Measurements from ENCODE around the gene CDKAL1. TPM values are rescaled to one million over a fixed set of nuclear protein-coding genes. Genes with fewer than 3 reads are reported as not detected.

The CDKAL1 gene
- total RNA-seq, 3 donors from 2014 or later = 13.0 to 27.2 (median 18.0) TPM

DNA sequence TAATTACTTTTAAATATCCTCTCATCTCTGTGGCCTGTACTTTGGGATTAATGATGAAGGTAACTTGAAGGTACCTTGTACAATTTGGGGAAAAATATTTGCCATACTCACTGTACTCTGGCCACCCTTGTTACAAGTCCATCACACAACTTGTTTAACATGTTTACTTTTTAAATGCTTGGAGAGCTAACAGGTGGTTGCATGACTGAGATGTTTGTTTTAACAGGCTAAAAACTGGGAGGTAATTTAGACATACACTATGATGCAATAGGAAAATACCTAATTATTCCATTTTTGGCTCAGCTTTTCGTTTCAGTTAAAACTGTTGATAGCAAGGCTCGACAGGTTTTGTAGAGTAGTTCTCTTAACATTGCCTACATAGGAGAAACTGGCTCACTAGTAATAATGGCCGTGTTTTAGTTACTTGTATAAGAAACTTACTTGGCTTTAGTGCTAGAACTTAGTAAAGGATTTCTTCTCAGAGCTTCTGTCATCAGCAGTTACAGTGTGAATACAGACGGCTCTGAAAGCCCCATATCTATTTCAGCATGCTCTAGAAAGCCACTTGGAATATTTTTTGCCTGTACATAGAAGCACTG, 569.5 kb downstream of the CDKAL1 start:
- Histone ChIP-seq H3K9me3 (no peaks in the 10 kb centered on the region), H3K36me3 (no peaks in the 10 kb centered on the region), H3K4me1 (no peaks in the 10 kb centered on the region), H3K27ac (no peak overlapping the region), H3K27me3 (no peaks in the 10 kb centered on the region), H3K4me3 (no peak overlapping the region)
- no peak for DNase-seq (ENCODE audit: low spot score in 2 of 2)
- no peak for TF ChIP-seq POLR2AphosphoS5 (IDR thresholded peaks at IDR 0.05)
- TF ChIP-seq, protein P1, sequence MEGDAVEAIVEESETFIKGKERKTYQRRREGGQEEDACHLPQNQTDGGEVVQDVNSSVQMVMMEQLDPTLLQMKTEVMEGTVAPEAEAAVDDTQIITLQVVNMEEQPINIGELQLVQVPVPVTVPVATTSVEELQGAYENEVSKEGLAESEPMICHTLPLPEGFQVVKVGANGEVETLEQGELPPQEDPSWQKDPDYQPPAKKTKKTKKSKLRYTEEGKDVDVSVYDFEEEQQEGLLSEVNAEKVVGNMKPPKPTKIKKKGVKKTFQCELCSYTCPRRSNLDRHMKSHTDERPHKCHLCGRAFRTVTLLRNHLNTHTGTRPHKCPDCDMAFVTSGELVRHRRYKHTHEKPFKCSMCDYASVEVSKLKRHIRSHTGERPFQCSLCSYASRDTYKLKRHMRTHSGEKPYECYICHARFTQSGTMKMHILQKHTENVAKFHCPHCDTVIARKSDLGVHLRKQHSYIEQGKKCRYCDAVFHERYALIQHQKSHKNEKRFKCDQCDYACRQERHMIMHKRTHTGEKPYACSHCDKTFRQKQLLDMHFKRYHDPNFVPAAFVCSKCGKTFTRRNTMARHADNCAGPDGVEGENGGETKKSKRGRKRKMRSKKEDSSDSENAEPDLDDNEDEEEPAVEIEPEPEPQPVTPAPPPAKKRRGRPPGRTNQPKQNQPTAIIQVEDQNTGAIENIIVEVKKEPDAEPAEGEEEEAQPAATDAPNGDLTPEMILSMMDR (IDR thresholded peaks at IDR 0.05) = no peak
- no peak for TF ChIP-seq POLR2A (IDR thresholded peaks at IDR 0.05)
- intact Hi-C loops (cut with DNase I; ENCODE audit: low total_unique reads) = no loop called here

DNA sequence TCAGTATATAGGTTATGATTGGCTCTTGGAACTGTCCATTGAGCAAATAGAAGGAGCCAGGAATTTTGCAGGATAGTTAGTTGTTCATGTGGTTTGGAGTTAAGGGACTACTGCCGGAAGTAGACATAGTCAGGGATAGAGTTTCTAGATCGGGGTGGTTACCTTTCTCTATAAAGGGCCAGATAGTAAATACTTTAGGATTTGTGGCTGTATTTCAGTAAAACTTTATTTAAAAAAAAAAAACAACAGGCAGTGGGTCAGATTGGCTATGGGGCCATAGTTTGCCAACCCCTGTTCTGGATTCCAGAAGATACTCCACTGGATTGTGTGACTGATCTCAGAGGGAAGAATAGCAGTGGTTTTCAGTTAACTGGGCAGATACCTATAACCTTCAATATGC, 570.0 kb downstream of the CDKAL1 start:
- H3K4me1 ChIP-seq = peaks cover 0 to 2% of the 10 kb centered on the region in 2 donors
- intact Hi-C loops (cut with DNase I; ENCODE audit: low total_unique reads) = no loop called here

DNA sequence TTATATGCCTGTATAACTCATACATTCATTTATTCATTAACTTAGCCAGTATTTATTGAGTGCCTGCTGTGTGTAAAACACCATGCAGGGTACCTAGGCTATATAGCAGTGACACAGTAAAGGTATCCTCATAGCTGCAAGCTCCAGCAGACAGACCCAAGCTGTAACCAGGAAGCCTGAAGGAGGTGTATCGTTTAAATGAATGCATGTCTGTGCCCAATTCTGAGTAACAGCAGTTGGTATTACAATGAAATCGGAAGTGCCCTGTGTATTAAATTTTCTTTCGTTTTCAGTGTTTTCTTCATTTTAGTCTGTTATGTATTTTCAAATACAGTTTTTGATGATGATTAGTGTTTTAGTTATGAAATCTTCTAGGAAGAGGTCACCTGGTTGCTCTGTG, 573.5 kb downstream of the CDKAL1 start:
- Histone ChIP-seq H3K36me3 (no peaks in the 10 kb centered on the region), H3K4me3 (no peak overlapping the region), H3K27me3 (no peaks in the 10 kb centered on the region), H3K27ac (no peak overlapping the region), H3K4me1 (peaks cover 0 to 13% of the 10 kb centered on the region in 2 donors), H3K9me3 (no peaks in the 10 kb centered on the region)
- no peak for DNase-seq (ENCODE audit: low spot score in 2 of 2)
- intact Hi-C loops (cut with DNase I; ENCODE audit: low total_unique reads) = no loop called here
- no peak for TF ChIP-seq POLR2AphosphoS5 (IDR thresholded peaks at IDR 0.05)
- TF ChIP-seq, protein P1 (IDR thresholded peaks at IDR 0.05) = no peak
- TF ChIP-seq POLR2A (IDR thresholded peaks at IDR 0.05) = no peak

More for the DNA sequence above, 570.0 kb downstream of the CDKAL1 start:
- Histone ChIP-seq H3K27ac (no peak overlapping the region), H3K27me3 (no peaks in the 10 kb centered on the region), H3K4me3 (no peak overlapping the region), H3K9me3 (no peaks in the 10 kb centered on the region), H3K36me3 (no peaks in the 10 kb centered on the region)
- DNase-seq (ENCODE audit: low spot score in 2 of 2) = no peak
- TF ChIP-seq POLR2AphosphoS5 (IDR thresholded peaks at IDR 0.05) (no peak), POLR2A (IDR thresholded peaks at IDR 0.05) (no peak)
- TF ChIP-seq, protein P1 (IDR thresholded peaks at IDR 0.05) = no peak

DNA sequence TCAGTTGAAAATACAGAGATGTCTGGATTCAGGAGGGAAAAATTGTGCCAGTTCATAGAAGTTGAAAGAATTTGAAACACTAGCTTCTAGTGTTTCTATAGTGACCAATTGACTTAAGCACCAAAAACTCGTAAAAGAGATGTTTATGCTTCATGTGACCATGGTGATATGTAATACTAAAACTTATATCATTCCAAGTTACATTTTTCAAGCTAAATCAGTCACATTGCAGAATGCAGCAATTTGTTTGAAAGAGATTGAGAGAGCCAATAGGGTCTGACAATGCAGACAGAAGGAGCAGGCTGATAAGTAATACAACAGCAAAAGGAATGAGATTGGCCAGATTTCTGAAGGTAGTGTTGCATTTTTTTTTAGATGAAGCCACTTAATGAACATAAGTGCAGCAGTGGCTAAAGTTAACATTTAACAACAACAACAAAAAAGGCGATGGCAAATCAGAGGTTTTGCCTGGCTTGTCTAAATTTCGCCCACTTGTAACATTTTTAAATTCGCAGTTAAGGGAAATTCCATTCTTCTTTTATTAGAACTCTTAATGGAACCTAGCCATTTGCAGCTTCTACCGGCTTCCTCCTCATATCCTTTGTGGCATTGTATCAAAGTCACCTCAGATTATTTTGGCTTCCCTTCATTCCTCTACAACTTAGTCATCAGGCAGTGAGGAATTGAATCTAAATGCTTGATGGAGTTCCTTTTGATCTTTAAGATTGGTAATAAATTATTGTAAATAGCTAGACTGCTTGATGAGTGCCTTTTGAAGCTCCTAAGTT, 575.3 kb downstream of the CDKAL1 start:
- H3K27me3 ChIP-seq = no peaks in the 10 kb centered on the region
- H3K27ac ChIP-seq = peak overlapping the region; percentile 4 to 30
- peaks cover 0 to 13% of the 10 kb centered on the region in 2 donors for H3K4me1 ChIP-seq
- H3K4me3 ChIP-seq = no peak overlapping the region
- H3K9me3 ChIP-seq = no peaks in the 10 kb centered on the region
- no peak for DNase-seq (ENCODE audit: low spot score in 2 of 2)
- no peaks in the 10 kb centered on the region for H3K36me3 ChIP-seq
- no peak for TF ChIP-seq POLR2A (IDR thresholded peaks at IDR 0.05)
- intact Hi-C loops (cut with DNase I; ENCODE audit: low total_unique reads) = no loop called here

DNA sequence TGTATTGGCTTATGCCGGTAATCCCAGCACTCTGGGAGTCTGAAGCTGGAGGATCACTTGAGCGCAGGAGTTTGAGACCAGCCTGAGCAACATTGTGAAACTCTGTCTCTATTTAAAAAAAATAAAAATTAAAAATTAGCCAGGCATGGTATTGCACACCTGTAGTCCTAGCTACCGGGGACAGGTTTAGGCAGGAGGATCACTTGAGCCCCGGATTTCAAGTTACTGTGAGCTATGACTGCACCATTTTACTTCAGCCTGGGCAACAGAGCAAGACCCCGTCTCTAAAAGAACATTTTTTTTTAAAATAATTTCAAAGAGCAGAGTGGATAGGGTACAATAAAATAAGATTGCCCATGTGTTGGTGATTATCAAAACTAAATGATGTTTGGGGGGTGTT, 576.4 kb downstream of the CDKAL1 start:
- TF ChIP-seq POLR2A (IDR thresholded peaks at IDR 0.05) (no peak), POLR2AphosphoS5 (IDR thresholded peaks at IDR 0.05) (no peak)
- TF ChIP-seq, protein P1 (IDR thresholded peaks at IDR 0.05) = no peak
- Histone ChIP-seq H3K4me3 (no peak overlapping the region), H3K4me1 (peaks cover 0 to 17% of the 10 kb centered on the region in 2 donors), H3K27me3 (no peaks in the 10 kb centered on the region), H3K36me3 (no peaks in the 10 kb centered on the region), H3K9me3 (no peaks in the 10 kb centered on the region), H3K27ac (peak overlapping the region in 1 of 2 donors; percentile 35)
- intact Hi-C loops (cut with DNase I; ENCODE audit: low total_unique reads) = no loop called here
- DNase-seq (ENCODE audit: low spot score in 2 of 2) = no peak
